GM18858 (cell line): ENCODE measurements around the gene PDIA4.
"Not testable (repeated sequence)": the region's sequence is repeated elsewhere in the genome, so short reads cannot be mapped to it uniquely, and the experiment has no call there.

ENCODE experiments used
- ATAC-seq: cut with Tn5 transposase; IDR thresholded peaks from one replicate; pipeline ENCODE4 v1.9.1; 2021; ENCODE audit not compliant: unreplicated experiment

Gene PDIA4

GRCh38 chr7:149028346-149029109 is at the start of gene PDIA4:
Gene PDIA4, minus strand, starts transcription at chr7:149028505. Its CDS starts 97 bp downstream, at chr7:149028408.
- peak; percentile 89 for ATAC-seq

- no peak for ATAC-seq
These were observed 49.3 kb upstream of the PDIA4 start for GRCh38 chr7:149077594-149077993.

GRCh38 chr7:149075286-149075685 is 47.0 kb upstream of the PDIA4 start:
- no peak for ATAC-seq

DNA sequence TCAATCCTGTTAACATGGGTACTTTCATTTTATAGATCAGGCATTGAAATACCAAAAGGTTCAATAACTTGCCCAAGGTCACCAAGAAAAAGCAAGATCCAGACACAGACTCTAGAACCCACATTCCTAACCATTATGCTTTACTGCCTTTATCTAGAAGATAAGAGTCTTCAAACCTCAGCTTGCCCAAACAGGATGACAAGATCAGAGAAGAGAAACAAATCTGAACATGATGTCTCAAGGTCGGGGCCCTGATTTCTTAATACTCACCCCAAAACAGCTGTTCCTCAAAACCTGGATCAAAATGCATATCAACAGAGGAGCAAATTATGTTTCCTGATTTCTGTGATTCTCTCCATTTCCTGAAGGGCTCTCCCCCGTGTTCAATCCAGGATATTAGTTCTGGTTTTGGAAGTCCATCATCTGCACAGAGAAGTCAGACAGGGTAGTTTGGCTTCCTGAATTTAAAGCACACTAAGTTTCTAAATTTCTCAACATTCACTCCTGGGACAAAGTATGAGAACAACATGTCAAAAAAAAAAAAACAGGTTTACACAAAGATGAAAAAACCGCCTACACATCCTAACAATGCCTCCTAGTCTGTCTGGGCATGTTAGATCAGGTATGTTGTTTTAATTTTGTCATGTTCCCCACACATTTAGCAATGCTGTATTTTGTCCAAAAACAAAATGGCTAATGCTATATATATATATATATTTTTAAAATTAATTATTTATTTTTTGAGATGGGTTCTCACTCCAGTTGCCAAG is 46.0 kb upstream of the PDIA4 start:
- ATAC-seq: no peak

- no peak for ATAC-seq
These were observed 44.1 kb upstream of the PDIA4 start for GRCh38 chr7:149072438-149072775.

DNA sequence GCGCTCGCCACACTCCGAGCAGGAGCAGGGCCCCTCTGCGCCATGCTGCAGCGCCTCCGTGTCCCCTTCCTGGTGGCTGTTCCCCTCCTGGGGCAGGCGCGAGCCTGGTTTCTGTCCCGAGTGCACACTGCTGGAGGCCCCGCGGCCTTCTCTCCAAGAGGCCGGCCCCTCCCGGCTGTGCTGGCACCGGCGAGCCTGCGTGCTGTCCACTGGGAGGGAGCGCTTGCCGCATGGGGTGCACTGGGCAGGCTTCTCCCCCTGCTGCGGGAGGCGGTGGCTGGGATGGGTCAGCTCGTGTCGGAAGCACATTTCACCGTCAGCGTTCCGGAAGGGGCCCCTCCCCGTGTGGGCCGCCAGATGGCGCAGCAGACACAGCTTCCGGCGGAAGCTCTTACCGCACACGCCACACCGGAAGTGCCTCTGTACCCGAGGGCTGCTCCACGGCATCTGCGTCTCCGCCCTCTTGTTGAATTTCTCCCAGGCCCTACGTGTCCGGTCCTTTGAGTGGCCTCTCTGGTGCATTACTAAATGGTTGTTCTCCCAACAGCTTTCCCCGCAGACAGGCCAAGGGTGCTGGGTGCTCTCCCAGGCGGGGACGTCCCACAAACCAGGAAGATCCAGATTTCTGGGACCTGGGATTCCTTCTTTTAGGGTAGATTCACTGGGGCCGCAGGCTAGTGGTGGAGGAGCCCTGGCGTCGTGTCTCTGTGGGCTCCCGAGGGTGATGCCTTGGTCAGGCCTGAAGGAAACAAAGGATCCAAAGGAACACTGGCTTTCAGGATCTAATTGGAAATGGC is 43.5 kb upstream of the PDIA4 start:
- no peak for ATAC-seq

GRCh38 chr7:149071182-149071635 is 42.9 kb upstream of the PDIA4 start:
- no peak for ATAC-seq

DNA sequence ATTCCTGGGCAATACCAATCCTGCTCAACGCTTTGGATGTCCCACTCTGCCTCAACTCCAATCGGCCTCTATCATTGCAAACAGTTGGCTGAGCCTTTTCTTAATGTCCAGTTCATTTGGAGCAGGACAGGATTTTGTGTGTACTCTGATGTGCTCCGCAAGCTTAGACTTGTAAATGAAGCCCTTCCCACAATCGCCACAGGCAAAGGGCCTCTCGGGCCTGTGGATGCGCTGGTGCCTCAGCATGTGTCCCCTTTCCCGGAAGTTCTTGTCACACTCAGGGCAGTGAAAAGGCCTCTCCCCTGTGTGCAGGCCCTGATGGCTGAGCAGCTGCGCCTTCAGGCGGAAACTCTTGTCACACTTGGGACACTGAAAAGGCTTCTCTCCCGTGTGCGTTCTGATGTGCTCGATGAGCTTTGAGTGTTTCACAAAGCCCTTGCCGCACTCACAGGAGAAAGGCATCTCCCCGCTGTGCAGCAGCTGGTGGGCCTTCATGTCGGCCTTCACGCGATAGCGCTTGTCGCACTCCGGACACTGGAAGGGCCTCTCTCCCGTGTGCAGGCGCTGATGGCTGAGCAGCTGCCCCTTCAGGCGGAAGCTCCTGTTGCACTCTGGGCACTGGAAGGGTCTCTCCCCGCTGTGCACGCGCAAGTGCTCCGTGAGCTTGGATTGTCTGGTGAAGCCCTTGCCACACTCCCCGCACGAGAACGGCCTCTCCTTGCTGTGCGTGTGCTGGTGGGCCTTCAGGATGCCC is 42.2 kb upstream of the PDIA4 start:
- ATAC-seq: no peak

DNA sequence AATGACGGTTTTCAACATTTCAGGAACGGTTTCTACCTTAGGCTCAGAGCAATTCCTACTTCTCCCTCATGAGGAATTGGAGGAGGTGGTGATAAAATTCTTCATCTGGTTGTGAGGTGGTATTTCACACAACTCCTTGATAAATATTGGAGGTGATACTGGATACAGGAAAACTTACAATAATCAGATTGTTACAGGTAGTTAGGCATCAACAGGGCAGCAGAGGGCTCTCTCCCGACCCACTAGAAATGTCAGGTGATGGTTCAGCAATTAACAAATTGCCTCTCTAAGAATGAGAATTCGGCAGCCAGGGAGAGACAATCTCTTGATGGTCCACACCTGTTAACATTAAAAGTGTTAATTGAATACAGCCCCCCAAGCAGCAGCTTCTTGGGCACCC is 39.6 kb upstream of the PDIA4 start:
- no peak for ATAC-seq

GRCh38 chr7:149063476-149063875 is 35.2 kb upstream of the PDIA4 start:
- no peak for ATAC-seq

DNA sequence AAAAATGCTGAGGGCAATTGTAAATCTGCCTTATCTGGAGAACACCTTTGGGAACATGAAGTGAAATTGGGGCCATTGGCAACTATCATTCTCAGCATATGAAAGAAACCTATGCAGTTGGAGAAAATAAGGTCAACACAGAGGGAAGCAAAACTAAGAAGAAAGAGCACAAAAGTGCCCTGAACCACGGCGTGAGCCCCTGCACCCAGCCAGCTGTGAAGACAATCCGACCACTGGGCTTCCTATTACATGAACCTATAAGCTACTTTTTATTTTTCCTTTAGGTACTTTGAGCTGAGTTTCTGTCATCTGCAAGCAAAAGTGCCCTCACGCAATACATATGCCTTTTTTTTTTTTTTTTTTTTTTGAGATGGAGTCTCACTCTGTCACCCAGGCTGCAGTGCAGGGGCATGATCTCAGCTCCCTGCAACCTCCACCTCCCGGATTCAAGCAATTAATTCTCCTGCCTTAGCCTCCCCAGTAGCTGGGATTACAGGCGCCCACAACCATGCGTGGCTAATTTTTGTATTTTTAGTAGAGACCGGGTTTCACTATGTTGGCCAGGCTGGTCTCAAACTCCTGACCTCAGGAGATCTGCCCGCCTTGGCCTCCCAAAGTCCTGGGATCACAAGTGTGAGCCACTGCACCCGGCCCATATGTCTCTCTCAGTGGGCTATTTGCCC is 34.1 kb upstream of the PDIA4 start:
- not testable (repeated sequence) for ATAC-seq

- no peak for ATAC-seq
These were observed 31.9 kb upstream of the PDIA4 start for GRCh38 chr7:149060156-149060555.

DNA sequence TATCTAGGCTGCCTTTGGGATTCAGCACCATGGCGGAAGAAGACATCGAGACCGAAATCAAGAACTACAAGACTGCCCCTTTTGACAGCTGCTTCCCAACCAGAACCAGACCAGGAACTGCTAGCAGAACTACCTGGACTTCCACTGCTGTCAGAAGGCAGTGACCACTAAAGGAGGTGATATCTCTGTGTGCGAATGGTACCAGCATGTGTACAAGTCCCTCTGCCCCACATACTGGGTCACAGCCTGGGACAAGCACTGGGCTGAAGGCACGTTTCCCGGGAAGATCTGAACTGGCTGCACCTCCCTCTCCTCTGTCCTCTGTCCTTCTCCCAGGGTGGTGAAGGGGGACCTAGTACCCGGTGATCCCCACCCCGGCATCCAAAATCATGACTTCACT is 25.6 kb upstream of the PDIA4 start:
- ATAC-seq: no peak

DNA sequence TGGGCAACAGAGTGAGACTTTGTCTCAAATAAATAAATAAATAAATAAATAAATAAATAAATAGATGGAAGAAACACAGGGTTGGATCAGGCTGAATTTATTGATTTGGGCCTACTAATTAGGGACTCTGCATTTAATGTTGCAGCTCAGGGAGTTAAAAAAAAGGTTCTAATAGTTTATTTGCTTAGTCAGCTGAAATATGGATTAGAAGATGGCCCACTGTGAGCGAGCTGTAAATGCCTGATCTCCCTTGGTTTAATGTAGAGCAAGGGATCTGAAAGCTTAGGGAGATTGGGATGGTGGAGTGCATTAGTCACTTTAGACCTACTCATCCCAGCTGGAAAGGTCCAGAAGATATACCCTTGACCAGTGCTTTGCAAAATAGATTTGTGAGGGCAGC is 25.1 kb upstream of the PDIA4 start:
- ATAC-seq: no peak

- no peak for ATAC-seq
These were observed 22.6 kb upstream of the PDIA4 start for GRCh38 chr7:149050941-149051340.

DNA sequence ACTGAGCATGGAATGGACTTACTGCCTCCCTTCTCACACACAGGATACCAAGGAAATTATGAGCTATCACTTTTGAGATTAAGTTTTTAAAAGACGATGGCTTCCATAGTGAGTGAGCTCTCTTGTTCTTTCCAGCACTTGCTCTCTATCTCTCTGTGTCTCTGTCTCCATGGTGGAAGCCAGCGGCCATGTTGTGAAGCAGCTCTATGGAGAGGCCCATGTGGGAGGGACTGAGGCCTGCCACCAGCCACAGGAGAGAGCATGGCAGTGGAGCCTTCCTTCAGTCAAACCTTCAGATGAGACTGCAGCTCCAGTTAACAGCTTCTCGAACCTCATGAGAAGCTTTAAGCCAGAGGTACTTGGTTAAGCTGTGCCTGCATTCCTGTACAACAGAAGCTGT is 20.5 kb upstream of the PDIA4 start:
- no peak for ATAC-seq

GRCh38 chr7:149046416-149046815 is 18.1 kb upstream of the PDIA4 start:
- ATAC-seq: no peak

DNA sequence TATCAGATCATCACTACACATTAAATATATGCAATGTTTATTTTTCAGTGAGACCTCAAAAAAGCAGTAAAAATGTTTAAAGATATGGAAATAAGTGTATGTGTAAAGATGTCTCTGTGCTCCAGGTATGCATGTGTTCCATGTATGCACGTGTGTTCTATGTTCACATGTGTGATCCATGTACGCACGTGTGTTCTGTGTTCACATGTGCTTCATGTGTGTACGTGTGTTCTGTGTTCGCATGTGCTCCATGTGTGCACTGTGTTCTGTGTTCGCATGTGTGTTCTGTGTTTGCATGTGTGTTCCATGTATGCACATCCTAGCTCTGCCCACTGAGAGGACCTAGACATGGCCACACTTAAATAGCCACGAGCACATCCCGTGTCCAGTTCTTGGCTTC is 15.6 kb upstream of the PDIA4 start:
- ATAC-seq: no peak

DNA sequence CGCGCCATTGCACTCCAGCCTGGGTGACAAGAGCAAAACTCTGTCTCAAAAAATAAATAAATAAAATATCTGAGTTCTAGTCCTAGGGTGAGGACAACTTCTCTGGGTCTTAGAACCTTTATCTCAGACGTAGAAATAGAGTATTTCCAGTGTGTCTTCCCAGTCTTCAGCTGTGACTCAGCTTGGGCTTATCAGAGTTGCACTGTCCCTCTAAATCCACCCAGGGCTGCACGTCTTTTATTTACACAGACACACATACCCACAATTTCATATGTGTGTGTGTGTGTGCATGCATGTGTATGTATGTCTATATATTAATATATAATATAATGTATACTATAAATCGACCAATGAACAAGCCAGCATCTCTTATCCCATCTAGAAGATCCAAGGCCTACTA is 13.0 kb upstream of the PDIA4 start:
- no peak for ATAC-seq

DNA sequence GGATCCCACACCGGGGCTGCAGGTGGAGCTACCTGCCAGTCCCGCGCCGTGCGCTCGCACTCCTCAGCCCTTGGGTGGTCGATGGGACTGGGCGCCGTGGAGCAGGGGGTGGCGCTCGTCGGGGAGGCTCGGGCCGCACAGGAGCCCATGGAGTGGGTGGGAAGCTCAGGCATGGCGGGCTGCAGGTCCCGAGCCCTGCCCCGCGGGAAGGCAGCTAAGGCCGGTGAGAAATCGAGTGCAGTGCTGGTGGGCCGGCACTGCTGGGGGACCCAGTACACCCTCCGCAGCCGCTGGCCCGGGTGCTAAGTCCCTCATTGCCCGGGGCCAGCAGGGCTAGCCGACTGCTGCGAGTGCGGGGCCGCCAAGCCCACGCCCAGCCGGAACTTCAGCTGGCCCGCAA is 10.3 kb upstream of the PDIA4 start:
- ATAC-seq: not testable (repeated sequence)
